ENCODE results near the gene UNC13D. TPM values are rescaled to one million over a fixed set of nuclear protein-coding genes. Genes with fewer than 3 reads are reported as not detected.

The UNC13D gene
- total and polyA plus RNA-seq, 7 experiments from 2014 or later: 44.5 to 201 (median 149) TPM

DNA sequence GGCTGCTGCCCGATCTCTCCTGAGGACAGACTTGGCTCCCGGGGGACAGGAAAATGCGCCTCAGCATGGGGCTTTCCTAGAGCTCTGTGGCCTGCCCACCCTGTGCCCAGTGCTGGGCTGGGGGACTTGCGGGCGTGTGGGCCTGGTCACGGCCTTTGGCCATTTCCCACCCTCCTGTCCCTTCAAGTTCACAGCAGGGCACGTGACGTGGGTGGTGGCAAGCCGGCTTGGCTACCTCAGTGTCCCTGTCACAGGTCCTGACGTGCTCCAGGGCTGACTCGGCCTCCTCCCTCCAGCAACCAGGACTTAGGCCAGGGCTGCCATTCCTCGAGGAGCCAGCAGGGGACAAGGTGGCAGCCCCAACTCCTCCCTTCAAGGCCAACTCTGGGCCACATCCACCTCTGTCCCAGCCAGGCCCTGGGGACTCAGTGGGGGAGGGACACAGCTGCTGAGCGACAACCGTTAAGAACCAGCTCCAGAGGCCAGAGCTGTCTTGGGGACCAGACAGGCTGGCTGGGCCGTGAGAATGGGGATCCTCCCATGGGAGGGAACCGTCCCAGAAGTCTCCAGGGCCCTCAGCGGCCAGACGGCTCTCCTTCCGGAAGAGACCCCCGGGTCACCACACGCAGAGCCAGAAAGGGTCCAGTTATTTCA, 981 bp upstream of the UNC13D start:
- ATAC-seq (peak; percentile 68), DNase-seq (peak in 7 of 9 donors; percentile 41 to 67 (median 46))
- no peaks in the 10 kb centered on the region for H3K27me3 ChIP-seq (ENCODE audit: control insufficient read depth in 2 of 2, insufficient read depth in 2 of 2, low read length in 2 of 2)
- intact Hi-C loops (cut with micrococcal nuclease): loop anchor here in 1 of 2 donors (2.0 kb wide), 1 partner anchor 16 kb away; no protein-coding TSS in a partner anchor
- Mint-ChIP-seq H3K27ac (peak overlapping the region in 8 of 9 donors; percentile 28 to 98 (median 62)), H3K27me3 (no peaks in the 10 kb centered on the region), H3K9me3 (no peaks in the 10 kb centered on the region), H3K4me1 (peaks cover 4 to 36% (median 19%) of the 10 kb centered on the region in 7 donors), H3K4me3 (peak overlapping the region in 9 of 10 donors; percentile 34 to 93 (median 50)), H3K36me3 (peaks cover 0 to 28% (median 10%) of the 10 kb centered on the region in 5 donors)
- peaks cover 21 to 30% of the 10 kb centered on the region in 2 donors for H3K4me1 ChIP-seq (ENCODE audit: control insufficient read depth in 2 of 2, insufficient read depth in 2 of 2, low read length in 2 of 2)
- CTCF ChIA-PET: interaction anchor here (0.6 to 3.3 kb wide), 4 partner anchors 10 to 161 kb away, joined by 3 to 17 read pairs (median 12); partner anchors contain the start of gene WBP2
- H3K36me3 ChIP-seq (ENCODE audit: control insufficient read depth in 2 of 3, insufficient read depth in 3 of 3, low read length in 3 of 3): peaks cover 7 to 66% (median 21%) of the 10 kb centered on the region in 3 experiments
- H3K27ac ChIP-seq (ENCODE audit: low read depth, low read length): peak overlapping the region; percentile 97
- no peaks in the 10 kb centered on the region for H3K9me3 ChIP-seq (ENCODE audit: control insufficient read depth in 2 of 3, low read length in 3 of 3)
- POLR2A ChIA-PET: interaction anchor here (1.0 to 16.6 kb wide), 12 partner anchors 9 to 92 kb away, joined by 4 to 238 read pairs (median 14); partner anchors contain the start of genes TRIM47, TRIM65, UNK and WBP2
- H3K4me3 ChIP-seq (ENCODE audit: low read length): no peak overlapping the region

DNA sequence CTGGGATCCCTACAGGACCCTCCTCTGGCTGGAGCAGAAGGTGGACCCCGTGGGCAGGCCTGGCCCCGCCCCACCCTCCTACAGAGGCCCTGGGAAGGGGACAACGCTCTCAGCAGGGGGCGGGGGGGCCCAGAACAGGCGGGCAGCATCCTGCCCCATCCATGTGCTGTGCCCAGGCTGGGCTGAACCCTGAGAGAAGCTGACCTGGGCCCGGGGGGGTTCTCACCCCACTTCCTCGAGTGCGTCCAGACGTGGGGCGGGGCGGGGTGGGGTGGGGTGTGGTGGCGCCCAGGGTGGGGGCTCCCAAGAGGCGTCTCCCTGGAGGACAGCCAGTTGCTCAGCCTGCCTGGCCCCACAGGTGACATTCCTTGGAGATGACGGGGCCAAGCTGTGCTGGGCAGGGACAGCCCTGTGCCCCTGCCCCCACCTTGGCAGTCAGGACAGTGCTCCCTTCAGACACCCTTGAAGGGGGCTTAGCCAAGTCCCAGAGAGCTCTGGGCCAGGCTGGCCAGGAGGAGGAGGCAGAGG, 390 bp upstream of the UNC13D start:
- Mint-ChIP-seq H3K27me3 (no peaks in the 10 kb centered on the region), H3K36me3 (peaks cover 0 to 26% (median 10%) of the 10 kb centered on the region in 5 donors), H3K4me1 (peaks cover 4 to 32% (median 20%) of the 10 kb centered on the region in 7 donors), H3K27ac (peak overlapping the region; percentile 83 to 98 (median 92)), H3K4me3 (peak overlapping the region in 9 of 10 donors; percentile 44 to 98 (median 93)), H3K9me3 (no peaks in the 10 kb centered on the region)
- DNase-seq: peak in 1 of 9 donors; percentile 26
- Histone ChIP-seq H3K4me3 (ENCODE audit: low read length) (peak overlapping the region; percentile 97), H3K36me3 (ENCODE audit: control insufficient read depth in 2 of 3, insufficient read depth in 3 of 3, low read length in 3 of 3) (peaks cover 3 to 68% (median 17%) of the 10 kb centered on the region in 3 experiments), H3K9me3 (ENCODE audit: control insufficient read depth in 2 of 3, low read length in 3 of 3) (no peaks in the 10 kb centered on the region), H3K4me1 (ENCODE audit: control insufficient read depth in 2 of 2, insufficient read depth in 2 of 2, low read length in 2 of 2) (peaks cover 21 to 30% of the 10 kb centered on the region in 2 donors), H3K27ac (ENCODE audit: low read depth, low read length) (peak overlapping the region; percentile 97), H3K27me3 (ENCODE audit: control insufficient read depth in 2 of 2, insufficient read depth in 2 of 2, low read length in 2 of 2) (no peaks in the 10 kb centered on the region)
- ChIA-PET POLR2A (interaction anchor here (0.6 to 16.6 kb wide), 14 partner anchors 8 to 167 kb away, joined by 3 to 238 read pairs (median 12); partner anchors contain the start of genes TRIM47, TRIM65, UNK and WBP2), CTCF (interaction anchor here (0.5 to 3.3 kb wide), 5 partner anchors 10 to 162 kb away, joined by 3 to 17 read pairs (median 8); partner anchors contain the start of gene WBP2)
- ATAC-seq: peak; percentile 2
- intact Hi-C loops (cut with micrococcal nuclease): loop anchor here in 1 of 2 donors (2.0 to 5.0 kb wide), 2 partner anchors 16 to 67 kb away; a partner anchor contains a TSS

DNA sequence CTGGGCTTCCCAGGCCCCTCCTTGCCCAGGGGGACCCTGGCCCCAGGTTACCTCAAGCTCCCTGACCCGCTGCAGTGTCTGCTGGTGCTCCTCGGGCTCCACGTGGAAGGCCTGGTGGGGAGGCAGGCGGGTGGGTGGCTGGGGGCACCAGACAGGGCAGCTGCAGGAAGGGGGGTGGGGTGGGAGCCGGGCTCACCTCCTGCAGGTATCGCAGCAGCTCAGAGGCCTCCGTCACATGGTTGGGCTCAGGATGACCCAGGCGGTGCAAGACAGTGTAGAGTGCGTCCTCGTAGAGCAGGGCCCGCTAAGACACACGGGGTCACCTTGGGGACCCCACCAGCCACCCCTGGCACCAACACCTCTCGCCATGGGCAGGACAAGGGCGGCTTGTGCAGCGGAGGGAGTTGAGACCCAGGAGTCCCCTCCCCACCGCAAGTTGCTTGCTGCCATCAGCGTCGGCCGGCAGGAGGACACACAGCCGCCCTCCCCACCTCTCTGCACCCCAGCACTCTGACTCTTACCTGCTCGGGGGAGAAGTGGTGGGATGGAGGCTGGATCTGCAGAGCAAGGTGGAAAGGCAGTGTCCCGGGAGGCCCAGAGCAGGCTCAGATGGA, 1.1 kb downstream of the UNC13D start:
- Histone ChIP-seq H3K9me3 (ENCODE audit: control insufficient read depth in 2 of 3, low read length in 3 of 3) (no peaks in the 10 kb centered on the region), H3K36me3 (ENCODE audit: control insufficient read depth in 2 of 3, insufficient read depth in 3 of 3, low read length in 3 of 3) (peaks cover 0 to 64% (median 10%) of the 10 kb centered on the region in 3 experiments), H3K27me3 (ENCODE audit: control insufficient read depth in 2 of 2, insufficient read depth in 2 of 2, low read length in 2 of 2) (no peaks in the 10 kb centered on the region), H3K4me3 (ENCODE audit: low read length) (peak overlapping the region; percentile 97), H3K4me1 (ENCODE audit: control insufficient read depth in 2 of 2, insufficient read depth in 2 of 2, low read length in 2 of 2) (peaks cover 21 to 26% of the 10 kb centered on the region in 2 donors), H3K27ac (ENCODE audit: low read depth, low read length) (peak overlapping the region; percentile 97)
- ChIA-PET CTCF (interaction anchor here (0.5 to 3.3 kb wide), 7 partner anchors 8 to 95 kb away, joined by 3 to 17 read pairs (median 3); partner anchors contain the start of genes TRIM65 and WBP2), POLR2A (interaction anchor here (0.8 to 16.6 kb wide), 18 partner anchors 8 to 79 kb away, joined by 3 to 238 read pairs (median 8); partner anchors contain the start of genes TRIM47, TRIM65, UNK and WBP2)
- peak overlapping the region; percentile 86 to 98 (median 93) for H3K4me3 Mint-ChIP-seq
- H3K36me3 Mint-ChIP-seq: peaks cover 0 to 18% (median 4%) of the 10 kb centered on the region in 5 donors
- no peaks in the 10 kb centered on the region for H3K27me3 Mint-ChIP-seq
- intact Hi-C loops (cut with micrococcal nuclease): loop anchor here (1.0 to 5.0 kb wide), 6 partner anchors 12 to 66 kb away; partner anchors contain the start of genes TRIM65 (in 1 of the 2), UNK (in 1 of the 2) and WBP2 (in 1 of the 2)
- H3K27ac Mint-ChIP-seq: peak overlapping the region; percentile 83 to 98 (median 90)
- H3K9me3 Mint-ChIP-seq: no peaks in the 10 kb centered on the region
- ATAC-seq (peak; percentile 21), DNase-seq (peak in 4 of 9 donors; percentile 22 to 39 (median 30))
- H3K4me1 Mint-ChIP-seq: peaks cover 0 to 20% (median 15%) of the 10 kb centered on the region in 7 donors

DNA sequence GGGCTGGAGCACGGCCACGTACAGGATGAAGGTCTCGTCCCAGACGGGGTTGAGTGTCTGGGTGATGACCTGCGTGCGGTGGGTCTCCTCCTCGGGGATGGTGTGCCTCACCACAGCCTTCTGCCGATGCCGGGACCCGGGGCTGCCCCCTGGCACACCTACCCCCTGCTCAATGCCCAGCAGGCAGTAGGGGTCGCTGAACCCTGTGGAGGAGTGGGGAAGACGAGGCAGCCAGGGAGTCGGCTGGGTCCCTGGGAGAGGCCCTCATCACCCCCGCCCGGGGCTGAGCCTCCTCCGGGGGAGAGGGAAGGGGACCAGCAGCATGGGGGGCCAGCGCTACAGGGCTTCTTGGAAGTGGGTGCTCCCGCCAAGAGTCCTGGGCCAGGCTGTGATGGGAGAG, 1.8 kb downstream of the UNC13D start:
- H3K27ac ChIP-seq (ENCODE audit: low read depth, low read length): peak overlapping the region; percentile 97
- H3K27me3 Mint-ChIP-seq: no peaks in the 10 kb centered on the region
- no peaks in the 10 kb centered on the region for H3K9me3 ChIP-seq (ENCODE audit: control insufficient read depth in 2 of 3, low read length in 3 of 3)
- H3K4me1 ChIP-seq (ENCODE audit: control insufficient read depth in 2 of 2, insufficient read depth in 2 of 2, low read length in 2 of 2): peaks cover 21 to 26% of the 10 kb centered on the region in 2 donors
- no peaks in the 10 kb centered on the region for H3K9me3 Mint-ChIP-seq
- no peaks in the 10 kb centered on the region for H3K27me3 ChIP-seq (ENCODE audit: control insufficient read depth in 2 of 2, insufficient read depth in 2 of 2, low read length in 2 of 2)
- peak overlapping the region; percentile 97 for H3K4me3 ChIP-seq (ENCODE audit: low read length)
- H3K36me3 Mint-ChIP-seq: peaks cover 0 to 13% (median 4%) of the 10 kb centered on the region in 5 donors
- ChIA-PET POLR2A (interaction anchor here (1.2 to 16.6 kb wide), 8 partner anchors 12 to 66 kb away, joined by 3 to 238 read pairs (median 40); partner anchors contain the start of genes TRIM65, UNK and WBP2), CTCF (interaction anchor here (0.5 kb wide), 1 partner anchor 94 kb away, joined by 3 read pairs; no protein-coding TSS in a partner anchor)
- peak overlapping the region; percentile 86 to 98 (median 93) for H3K4me3 Mint-ChIP-seq
- H3K4me1 Mint-ChIP-seq: peaks cover 0 to 23% (median 13%) of the 10 kb centered on the region in 7 donors
- DNase-seq (no peak), ATAC-seq (no peak)
- H3K27ac Mint-ChIP-seq: peak overlapping the region in 6 of 9 donors; percentile 45 to 90 (median 58)
- intact Hi-C loops (cut with micrococcal nuclease): loop anchor here in 1 of 2 donors (5.0 kb wide), 1 partner anchor 65 kb away; a partner anchor contains a TSS
- peaks cover 0 to 64% (median 3%) of the 10 kb centered on the region in 3 experiments for H3K36me3 ChIP-seq (ENCODE audit: control insufficient read depth in 2 of 3, insufficient read depth in 3 of 3, low read length in 3 of 3)

DNA sequence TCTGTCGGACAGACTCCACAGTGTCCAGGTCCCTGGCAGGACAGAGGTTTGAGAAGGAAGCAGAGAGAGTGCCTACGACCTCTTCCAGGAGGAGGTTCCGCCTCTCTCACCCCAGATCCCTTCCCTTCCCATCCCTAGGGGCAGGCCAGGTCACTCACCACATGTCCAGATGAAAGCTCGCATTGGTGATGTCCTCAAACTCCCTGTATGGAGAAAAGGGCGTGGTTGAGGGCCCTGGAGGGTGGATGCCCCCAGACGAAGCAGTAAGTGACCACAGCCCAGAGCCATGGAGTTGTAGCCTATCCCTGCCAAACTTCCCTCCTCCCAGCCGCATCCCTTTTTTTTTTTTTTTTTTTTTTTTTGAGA, 3.4 kb downstream of the UNC13D start:
- DNase-seq (no peak), ATAC-seq (no peak)
- peak overlapping the region in 3 of 9 donors; percentile 12 to 32 (median 14) for H3K27ac Mint-ChIP-seq
- H3K27me3 Mint-ChIP-seq: no peaks in the 10 kb centered on the region
- POLR2A ChIA-PET: interaction anchor here (0.6 to 16.6 kb wide), 7 partner anchors 9 to 598 kb away, joined by 3 to 238 read pairs (median 4); partner anchors contain the start of gene WBP2
- H3K4me3 ChIP-seq (ENCODE audit: low read length): no peak overlapping the region
- no peaks in the 10 kb centered on the region for H3K9me3 ChIP-seq (ENCODE audit: control insufficient read depth in 2 of 3, low read length in 3 of 3)
- intact Hi-C loops (cut with micrococcal nuclease): loop anchor here in 1 of 2 donors (5.0 kb wide), 1 partner anchor 63 kb away; a partner anchor contains a TSS
- H3K4me1 Mint-ChIP-seq: peaks cover 0 to 22% (median 10%) of the 10 kb centered on the region in 7 donors
- H3K36me3 ChIP-seq (ENCODE audit: control insufficient read depth in 2 of 3, insufficient read depth in 3 of 3, low read length in 3 of 3): peaks cover 0 to 63% (median 5%) of the 10 kb centered on the region in 3 experiments
- CTCF ChIA-PET: interaction anchor here (0.6 to 1.3 kb wide), 2 partner anchors 10 to 13 kb away, joined by 3 read pairs; no protein-coding TSS in a partner anchor
- H3K4me3 Mint-ChIP-seq: peak overlapping the region in 2 of 10 donors; percentile 32 to 41
- no peaks in the 10 kb centered on the region for H3K9me3 Mint-ChIP-seq
- peaks cover 21 to 26% of the 10 kb centered on the region in 2 donors for H3K4me1 ChIP-seq (ENCODE audit: control insufficient read depth in 2 of 2, insufficient read depth in 2 of 2, low read length in 2 of 2)
- no peak overlapping the region for H3K27ac ChIP-seq (ENCODE audit: low read depth, low read length)
- no peaks in the 10 kb centered on the region for H3K27me3 ChIP-seq (ENCODE audit: control insufficient read depth in 2 of 2, insufficient read depth in 2 of 2, low read length in 2 of 2)
- H3K36me3 Mint-ChIP-seq: peaks cover 0 to 12% (median 4%) of the 10 kb centered on the region in 5 donors

Measured in naive thymus-derived CD4-positive, alpha-beta T cell (primary cell).